Measurements from ENCODE around the gene L3MBTL4. TPM values are rescaled to one million over a fixed set of nuclear protein-coding genes. Genes with fewer than 3 reads are reported as not detected.
"Not testable (repeated sequence)": the region's sequence is repeated elsewhere in the genome, so short reads cannot be mapped to it uniquely, and the experiment has no call there.

The L3MBTL4 gene
- polyA plus RNA-seq, 3 donors: 4.7 to 5.7 (median 5.1) TPM

DNA sequence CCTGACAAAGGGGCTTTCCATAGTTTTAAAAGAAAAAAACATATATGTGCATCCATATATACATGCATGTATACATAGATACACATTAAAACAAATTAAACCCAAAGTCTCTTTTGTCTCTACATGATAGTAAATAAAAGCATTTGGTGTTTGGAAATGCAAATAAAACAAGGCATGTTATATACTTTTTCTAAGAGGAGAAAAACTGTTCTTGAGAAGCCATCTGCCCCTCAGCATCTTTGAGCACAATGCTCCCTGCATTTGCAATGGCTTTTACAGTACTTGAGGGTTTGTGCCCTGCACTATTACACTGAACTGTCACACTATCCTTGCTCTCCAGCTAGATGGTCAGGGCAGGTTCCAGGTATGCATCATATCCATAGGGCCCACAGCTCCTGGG is 210.2 kb downstream of the L3MBTL4 start:
- no peak for DNase-seq (ENCODE audit: low read depth in 3 of 3, low spot score in 2 of 3)

DNA sequence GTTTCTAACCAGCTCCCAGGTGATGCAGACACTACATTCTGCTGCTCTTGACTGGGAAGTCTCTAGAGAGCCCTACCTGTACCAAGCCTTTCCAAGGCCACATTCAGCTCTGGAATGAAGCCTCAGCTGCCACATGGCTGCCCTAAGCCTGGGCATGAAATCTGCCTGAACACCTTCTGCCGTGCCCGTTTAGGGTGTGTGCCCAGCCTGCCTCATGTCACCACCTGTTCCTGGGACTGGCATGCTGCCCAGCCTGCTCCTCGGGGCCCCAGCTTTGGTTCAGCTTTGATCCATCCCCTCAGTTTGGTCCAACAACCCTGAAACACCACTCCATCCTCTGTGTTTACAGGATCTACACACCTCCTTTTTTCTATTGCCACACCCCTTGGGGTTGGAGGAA is 210.9 kb downstream of the L3MBTL4 start:
- DNase-seq (ENCODE audit: low read depth in 3 of 3, low spot score in 2 of 3): no peak

DNA sequence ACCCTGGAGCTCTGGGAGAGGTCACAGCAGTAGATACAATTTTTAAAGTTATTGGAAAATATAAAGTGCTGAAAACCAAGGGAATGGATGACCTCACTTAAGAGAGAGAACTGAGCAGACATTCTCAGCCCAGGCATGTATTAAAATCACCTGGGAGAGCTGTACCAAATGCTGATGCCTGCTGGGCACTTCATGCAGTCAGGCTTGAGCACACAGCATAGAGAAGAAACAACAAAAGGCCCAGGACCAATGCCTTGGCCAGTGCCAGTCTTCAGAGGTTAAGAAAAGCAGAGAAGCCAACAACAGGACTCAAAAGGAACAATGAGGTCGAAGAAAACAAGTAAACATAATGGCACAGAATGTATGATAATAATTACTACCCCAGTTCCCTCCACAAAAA is 211.8 kb downstream of the L3MBTL4 start:
- no peak for DNase-seq (ENCODE audit: low read depth in 3 of 3, low spot score in 2 of 3)

DNA sequence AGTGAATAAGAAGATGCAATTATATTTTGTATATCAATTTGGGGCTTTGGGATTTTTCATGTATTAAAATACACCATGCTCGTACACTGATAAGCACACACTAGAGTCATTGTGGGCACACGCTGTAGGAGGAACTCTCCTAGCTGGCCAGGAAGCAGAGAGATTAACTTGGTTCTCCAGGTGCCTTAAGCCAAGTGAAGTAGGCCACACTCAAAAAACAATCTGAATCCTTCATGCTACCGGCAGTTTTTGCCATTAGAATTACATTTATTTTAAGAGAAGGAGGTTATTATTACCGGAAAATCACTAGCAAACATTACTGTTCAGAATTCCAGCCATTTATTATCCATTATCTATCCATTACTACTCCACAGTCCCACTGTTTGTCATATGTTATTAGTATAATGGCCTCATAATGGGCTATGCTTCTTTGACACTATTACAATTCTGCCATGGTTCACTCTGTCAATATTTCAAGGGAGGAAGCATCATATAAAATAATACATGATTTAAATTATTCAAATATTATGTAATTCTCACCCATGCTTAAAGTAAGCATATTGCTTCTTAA is 214.4 kb downstream of the L3MBTL4 start:
- DNase-seq (ENCODE audit: low read depth in 3 of 3, low spot score in 2 of 3): no peak

DNA sequence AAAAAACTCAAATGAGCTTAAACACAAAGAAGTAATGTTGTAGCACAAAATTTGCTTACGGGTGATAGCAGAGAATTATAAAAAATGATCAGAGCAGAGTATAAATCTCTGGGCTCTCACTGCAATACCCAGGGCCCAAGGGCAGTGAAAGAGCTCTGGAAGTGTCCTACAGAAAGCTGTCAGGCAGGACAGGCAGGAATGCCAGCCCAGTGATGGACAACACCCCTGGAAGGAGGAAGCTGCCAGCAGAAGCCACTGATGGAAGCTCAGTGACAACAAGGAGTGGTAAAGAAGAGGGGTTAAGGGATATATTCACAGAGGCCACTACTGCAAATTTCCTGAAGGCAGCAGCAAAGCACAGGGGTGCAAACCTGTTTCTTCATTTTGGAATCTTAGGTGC is 214.9 kb downstream of the L3MBTL4 start:
- no peak for DNase-seq (ENCODE audit: low read depth in 3 of 3, low spot score in 2 of 3)

DNA sequence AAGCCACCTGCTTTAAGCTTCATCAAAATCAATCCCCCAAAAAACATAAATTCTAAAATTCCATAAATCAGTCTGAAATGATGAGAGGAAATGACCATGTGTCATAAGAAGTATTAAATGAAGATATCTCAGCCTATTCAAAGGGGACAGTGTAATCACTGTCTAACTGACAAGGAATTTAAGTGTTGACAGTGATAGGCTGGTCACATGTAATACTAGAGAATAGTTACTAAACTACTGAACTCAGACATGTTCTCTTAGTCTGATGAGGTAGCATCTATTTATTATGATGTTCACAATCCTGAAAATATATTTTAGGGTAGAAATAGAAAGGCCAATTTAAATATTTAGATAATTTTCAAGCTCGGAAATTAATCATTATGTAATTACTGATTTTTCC is 216.1 kb downstream of the L3MBTL4 start:
- no peak for DNase-seq (ENCODE audit: low read depth in 3 of 3, low spot score in 2 of 3)

DNA sequence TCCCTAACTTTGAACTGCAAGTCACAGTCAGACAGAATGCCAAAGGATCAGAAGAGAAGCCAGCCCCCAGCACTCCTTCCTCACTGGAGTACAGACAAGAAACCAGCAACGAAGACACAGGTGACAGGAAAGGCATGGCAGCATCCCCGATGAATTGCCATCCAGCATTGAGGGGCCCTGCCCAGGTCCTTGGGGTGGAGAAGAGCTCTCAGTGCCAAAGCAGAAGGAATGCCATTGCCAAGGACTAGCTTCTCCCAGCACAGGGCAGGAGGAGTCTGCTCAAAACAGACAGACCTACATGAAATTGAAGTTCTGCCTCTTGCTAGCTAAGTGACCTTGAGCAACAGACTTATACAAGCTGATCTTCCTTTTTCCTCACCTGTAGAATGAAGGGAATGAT is 220.1 kb downstream of the L3MBTL4 start:
- DNase-seq (ENCODE audit: low read depth in 3 of 3, low spot score in 2 of 3): no peak

DNA sequence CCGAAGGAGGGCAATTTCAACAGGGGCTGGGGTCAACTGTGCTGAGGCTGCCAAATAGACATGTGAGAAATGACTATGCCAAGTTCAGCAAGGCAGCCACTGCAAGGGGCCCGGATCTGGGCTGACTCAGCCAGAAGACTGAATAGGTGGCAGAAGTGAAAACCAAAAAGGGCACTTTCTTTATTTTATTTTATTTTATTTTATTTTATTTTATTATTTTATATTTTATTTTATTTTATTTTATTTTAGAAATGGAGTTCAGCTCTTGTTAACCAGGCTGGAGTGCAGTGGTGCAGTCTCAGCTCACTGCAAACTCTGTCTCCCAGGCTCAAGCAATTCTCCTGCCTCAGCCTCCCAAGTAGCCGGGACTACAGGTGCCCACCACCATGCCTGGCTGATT is 228.9 kb downstream of the L3MBTL4 start:
- not testable (repeated sequence) for DNase-seq (ENCODE audit: low read depth in 3 of 3, low spot score in 2 of 3)

DNA sequence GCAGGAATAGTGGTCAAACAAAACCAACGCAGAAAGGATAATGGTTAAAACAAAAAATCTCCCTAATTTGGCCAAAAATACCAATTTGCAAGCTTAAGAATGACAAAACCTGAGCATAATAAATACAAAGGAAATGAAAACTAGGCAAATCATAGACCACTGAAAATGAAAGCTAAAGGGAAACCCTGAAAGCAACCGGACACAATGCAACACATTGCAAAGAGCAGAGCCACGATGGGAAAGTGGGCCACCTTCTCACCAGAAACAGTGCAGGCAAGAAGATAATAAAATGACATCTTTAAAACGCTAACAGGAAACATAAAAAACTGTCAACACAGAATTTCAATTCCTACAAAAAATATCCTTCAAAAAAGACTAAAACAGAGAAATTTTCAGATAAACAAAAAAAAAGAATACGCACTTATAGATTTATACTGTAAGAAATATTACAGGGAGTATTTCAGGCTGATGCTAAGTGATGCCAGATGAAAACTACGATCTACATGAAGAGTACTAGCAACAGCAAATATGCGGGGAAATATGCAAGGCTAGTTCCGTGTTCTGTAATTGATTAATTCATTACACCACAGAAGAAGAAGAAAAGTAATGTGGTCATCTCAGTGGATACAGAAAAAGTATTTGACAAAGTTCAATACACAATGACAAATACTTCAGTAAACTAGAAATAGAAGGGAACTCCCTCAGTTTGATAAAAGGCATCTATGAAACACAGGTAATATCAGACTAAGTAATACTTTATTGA is 239.5 kb downstream of the L3MBTL4 start:
- no peak for DNase-seq (ENCODE audit: low read depth in 3 of 3, low spot score in 2 of 3)

DNA sequence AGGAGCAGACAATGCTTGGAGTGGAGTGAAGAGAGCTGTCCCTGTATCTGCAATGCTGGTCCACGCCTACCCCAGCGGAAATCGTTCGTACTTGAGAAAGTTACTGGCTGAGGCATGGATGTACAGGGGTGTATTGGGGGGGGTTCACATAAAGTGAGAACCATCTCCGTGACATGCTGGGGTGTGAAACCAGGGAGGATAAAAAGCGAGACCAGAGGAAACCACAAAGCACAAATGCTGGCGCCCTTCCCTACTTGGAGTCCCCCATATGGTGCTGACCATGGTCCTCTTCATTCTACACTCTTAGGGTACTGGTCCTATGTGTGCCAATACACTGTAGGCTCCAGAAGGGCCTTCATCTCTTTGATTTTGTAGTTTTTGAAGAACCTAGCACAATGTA is 244.1 kb downstream of the L3MBTL4 start:
- DNase-seq (ENCODE audit: low read depth in 3 of 3, low spot score in 2 of 3): no peak

DNA sequence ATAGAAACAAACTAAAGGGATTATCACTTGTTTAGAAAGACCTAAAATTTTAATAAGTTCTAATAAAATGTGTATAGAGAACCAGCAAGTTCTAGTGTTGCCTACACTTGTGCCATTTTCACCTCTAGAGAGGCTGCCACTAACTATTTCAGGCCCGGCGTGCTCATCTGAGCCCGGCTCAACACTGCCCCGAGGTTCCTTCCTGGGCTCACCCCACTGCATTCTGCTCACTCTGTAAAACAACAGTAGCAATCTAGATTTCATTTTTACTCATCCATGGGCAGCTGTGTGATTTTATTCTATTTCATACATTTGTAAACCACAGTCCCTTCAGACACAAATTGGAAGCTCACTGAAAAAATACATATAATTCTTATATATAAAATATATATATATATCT is 253.2 kb downstream of the L3MBTL4 start:
- DNase-seq (ENCODE audit: low read depth in 3 of 3, low spot score in 2 of 3): no peak

DNA sequence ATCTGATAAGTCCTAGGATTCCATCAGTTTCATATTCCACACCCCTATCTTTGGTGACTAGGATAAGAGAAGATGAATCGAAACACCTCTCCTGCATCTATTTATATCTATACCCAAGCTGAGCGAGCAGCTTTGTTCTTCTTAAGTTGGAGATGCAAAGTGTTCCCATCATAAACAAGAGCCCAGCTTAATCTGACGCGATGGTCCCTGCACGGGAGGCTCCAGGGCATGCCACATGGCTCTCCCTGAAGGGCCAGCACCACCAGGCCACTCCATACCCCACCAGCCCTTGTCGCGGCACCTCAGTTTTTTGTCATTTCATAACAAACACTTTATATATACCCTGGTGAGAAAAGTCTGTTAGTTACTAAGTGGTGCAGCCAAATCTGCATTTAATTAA is 255.3 kb downstream of the L3MBTL4 start:
- DNase-seq (ENCODE audit: low read depth in 3 of 3, low spot score in 2 of 3): no peak

DNA sequence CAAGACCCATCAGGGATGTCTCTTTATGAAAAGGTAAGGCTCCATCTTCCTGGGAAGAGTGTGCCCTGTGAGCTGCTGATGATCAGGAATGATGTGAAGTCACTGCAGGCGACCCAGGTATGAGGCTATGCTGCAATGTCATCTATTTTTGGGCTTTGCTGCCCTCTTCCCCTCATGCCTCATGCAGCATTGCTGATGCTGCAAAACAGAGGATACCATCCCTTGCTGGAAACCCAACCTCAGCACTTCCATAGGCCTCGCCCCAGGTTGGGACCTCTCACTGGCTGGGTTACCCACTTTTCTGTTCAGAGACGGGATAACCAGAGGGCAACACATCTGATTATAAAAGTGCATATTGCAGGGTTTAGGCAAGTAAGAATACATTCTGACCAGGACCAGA is 255.8 kb downstream of the L3MBTL4 start:
- no peak for DNase-seq (ENCODE audit: low read depth in 3 of 3, low spot score in 2 of 3)

DNA sequence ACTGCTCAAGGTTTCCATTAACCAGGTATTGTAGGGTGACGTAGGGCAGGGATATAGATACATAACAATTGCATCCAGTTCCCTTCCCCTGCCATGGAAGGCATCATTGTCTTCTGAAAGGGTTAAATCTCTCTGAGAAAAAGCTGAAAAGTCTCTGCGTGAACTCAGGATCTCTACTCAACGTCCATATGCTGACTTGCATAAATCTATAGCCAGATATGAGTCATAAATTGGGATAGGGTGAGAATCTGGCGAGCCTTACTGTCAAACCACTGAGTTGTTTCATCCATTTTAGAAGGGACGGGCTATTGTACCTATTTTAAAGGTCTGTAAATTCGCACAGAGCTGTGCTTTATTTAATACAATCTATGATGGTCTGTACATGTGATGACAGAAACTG is 258.3 kb downstream of the L3MBTL4 start:
- no peak for DNase-seq (ENCODE audit: low read depth in 3 of 3, low spot score in 2 of 3)

DNA sequence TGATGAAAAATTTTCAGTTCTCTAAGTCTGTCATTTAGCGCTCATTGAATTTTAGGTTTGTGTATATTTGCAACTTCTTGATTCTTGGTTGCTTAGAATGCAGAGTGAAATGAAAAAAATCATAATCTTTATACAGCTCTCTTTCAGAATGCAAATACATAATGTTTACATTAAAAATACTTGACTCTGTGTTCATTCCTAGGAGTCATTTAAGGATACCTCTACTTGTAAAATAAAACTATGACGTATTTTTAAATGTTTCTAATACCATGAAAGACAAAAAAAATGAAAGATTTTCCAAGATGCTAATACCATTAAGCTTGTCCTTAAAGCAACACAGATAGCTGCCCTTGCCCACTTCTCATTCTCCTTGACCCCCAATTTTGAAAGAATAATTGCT is 259.0 kb downstream of the L3MBTL4 start:
- DNase-seq (ENCODE audit: low read depth in 3 of 3, low spot score in 2 of 3): no peak

DNA sequence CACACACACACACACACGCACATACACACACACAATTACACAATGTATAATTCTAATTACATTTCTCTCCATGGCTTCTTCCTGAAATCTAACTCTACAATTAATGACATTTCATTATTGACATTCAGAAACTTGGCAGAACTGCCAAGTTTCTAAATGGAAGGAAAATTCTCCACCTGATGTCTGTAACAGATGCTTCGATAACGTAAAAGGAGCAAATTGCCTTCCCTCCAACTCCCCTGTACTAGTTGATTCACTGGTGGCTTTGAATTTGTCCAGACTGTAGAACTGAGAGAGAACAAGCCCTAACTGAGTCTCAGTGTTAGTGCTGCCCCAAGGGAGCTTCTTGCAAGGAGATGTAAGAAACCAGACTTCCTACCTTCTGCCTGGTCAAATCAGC is 264.3 kb downstream of the L3MBTL4 start:
- no peak for DNase-seq (ENCODE audit: low read depth in 3 of 3, low spot score in 2 of 3)

DNA sequence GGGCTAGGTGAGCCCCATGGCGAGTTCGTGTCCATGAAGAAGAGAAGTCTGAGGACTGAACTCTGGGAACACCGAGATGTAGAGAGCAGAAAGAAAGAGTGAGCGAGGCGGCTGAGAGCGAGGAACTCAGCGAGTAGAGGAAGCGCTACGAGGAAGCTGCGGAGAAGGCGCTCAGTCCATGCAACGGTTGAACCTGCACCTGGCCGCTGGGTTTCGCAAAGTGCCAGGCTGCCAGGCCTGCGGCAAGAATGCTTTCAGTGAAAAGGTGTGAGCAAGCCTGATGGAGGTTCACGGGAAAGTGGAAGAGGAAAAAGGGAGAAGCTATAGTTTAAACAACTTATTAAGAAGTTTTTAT is 268.4 kb downstream of the L3MBTL4 start:
- DNase-seq (ENCODE audit: low read depth in 3 of 3, low spot score in 2 of 3): no peak

DNA sequence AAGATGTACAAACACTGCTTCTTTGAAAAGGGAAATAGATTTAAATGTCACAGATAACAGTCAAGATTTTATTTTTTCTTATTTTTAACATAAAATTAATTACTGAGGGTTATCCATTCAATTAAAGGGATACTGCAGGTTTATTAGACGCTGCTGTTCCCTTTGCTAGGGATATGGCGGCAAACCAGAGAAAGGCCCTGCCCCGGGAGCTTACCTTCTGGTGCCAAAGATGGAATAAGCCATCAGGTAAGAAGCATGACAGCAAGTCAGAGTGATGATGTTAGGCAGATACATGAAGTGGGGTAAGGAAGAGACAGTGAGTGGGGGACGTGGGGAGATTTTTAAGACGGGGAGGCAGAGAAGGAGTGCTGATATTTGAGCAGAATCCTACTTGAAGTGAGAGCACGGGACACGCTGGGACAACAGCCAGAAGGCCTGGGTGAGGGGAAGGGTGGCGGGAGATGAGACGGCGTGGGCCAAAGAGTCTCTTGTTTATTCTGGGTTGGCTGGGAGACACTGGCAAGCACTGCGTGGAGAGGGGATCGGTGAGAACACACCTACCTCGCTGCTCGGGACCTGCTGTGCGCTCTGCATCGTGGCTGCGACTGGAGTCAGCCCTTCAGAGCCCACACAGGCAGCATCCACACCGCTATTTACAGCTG is 268.9 kb downstream of the L3MBTL4 start:
- no peak for DNase-seq (ENCODE audit: low read depth in 3 of 3, low spot score in 2 of 3)

DNA sequence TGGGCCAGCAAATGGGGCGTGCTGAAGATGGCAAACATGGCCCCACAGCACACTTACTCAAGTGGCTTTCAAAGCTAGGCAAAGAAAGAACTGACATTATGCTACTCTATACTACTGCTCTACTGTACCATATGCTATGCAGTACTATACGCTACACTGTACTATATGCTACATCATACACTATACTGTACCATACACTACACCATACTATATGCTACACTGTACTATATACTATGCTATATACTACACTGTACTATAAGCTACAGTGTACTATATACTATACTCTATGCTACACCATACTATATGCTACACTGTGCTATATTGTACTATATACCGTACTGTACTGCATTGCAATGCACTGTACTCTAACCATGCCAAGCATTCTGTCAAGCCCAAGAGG is 275.7 kb downstream of the L3MBTL4 start:
- DNase-seq (ENCODE audit: low read depth in 3 of 3, low spot score in 2 of 3): no peak

DNA sequence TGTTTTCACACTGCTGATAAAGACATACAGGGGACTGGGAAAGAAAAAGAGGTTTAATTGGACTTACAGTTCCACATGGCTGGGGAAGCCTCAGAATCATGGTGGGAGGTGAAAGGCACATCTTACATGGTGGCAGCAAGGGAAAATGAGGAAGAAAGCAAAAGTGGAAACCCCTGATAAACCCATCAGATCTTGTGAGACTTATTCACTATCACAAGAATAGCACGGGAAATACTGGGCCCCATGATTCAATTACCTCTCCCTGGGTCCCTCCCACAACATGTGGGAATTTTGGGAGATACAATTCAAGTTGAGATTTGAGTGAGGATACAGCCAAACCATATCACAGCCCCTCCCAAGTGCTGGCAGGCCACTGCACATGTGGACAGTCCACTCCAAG is 278.8 kb downstream of the L3MBTL4 start:
- DNase-seq (ENCODE audit: low read depth in 3 of 3, low spot score in 2 of 3): not testable (repeated sequence)

DNA sequence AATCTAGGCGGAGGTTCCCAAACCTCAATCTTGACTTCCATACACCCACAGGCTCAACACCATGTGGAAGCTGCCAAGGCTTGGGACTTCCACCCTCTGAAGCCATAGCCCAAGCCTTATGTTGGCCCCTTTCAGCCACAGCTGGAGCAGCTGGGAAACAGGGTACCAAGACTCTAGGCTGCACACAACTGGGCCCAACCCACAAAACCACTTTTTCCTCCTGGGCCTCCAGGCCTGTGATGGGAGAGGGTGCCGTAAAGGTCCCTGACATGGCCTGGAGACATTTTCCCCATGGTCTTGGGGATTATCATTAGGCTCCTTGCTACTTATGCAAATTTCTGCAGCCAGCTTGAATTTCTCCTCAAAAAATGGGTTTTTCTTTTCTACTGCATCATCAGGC is 279.7 kb downstream of the L3MBTL4 start:
- DNase-seq (ENCODE audit: low read depth in 3 of 3, low spot score in 2 of 3): not testable (repeated sequence)

DNA sequence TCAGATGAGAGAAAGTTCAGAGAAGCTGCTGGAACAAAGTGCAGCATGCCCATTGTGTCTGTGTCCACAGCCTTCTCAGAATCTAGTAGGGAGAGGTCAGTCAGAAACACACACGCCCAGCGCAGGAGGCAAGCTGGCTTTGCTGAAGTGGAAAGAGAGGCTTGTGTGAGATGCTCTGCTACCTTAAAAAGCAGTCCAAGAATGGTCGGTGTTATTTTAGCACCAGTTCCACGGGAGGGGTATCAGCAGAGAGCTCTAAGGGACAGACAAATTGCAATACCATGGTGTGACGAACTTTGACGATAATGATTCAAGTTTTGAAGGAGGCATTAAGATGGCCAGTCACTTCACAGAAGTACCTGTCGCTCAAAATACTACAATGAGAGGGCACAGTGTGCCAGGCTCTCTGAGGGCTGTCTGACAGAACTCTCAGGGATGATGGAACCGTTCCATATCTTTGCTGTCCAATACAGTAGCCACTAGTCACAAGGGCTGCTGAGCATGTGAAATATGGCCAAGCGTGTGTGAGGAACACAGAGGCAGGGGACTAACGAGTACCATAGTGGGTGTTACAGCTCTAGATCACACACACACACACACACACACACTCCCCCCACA is 281.9 kb downstream of the L3MBTL4 start:
- DNase-seq (ENCODE audit: low read depth in 3 of 3, low spot score in 2 of 3): no peak

Measured in right renal cortex interstitium (tissue), 3 donors.